Prostate gland (tissue), 2 donors: ENCODE measurements around the gene PGM1. TPM values are rescaled to one million over a fixed set of nuclear protein-coding genes. Genes with fewer than 3 reads are reported as not detected.

ENCODE experiments used
- DNase-seq: peaks from one replicate; pipeline ENCODE4 v3.0.0-alpha.2; 2019; ENCODE audit warnings: low spot score
- H3K27ac ChIP-seq, 2 donors: fragments of 200-600 bp; sonication (generic); 2 replicates each; pipeline ENCODE4 v1.5.1; 2017 to 2019
- H3K27me3 ChIP-seq: fragments of 200-600 bp; sonication (generic); replicated peaks from 2 replicates; pipeline ENCODE4 v1.5.1; 2019; ENCODE audit not compliant: insufficient read depth
- H3K36me3 ChIP-seq, 2 donors: fragments of 200-600 bp; sonication (generic); 1 replicate in 1 of 2; 2 replicates in 1 of 2; pipeline versions ENCODE4 v1.5.1 to v1.8.1; 2017 to 2019
- H3K4me1 ChIP-seq: fragments of 200-600 bp; sonication (generic); replicated peaks from 2 replicates; pipeline ENCODE4 v1.5.1; 2019
- H3K4me3 ChIP-seq, 2 donors: fragments of 200-600 bp; sonication (generic); 2 replicates each; pipeline ENCODE4 v1.5.1; 2017 to 2019
- H3K9me3 ChIP-seq: fragments of 200-600 bp; sonication (generic); 2 replicates; pipeline ENCODE4 v1.5.1; 2017
- CTCF ChIP-seq, 4 experiments: fragments of 200-600 bp in 2 of 4; fragments of 450-650 bp in 2 of 4; sonication (generic) in 2 of 4; IDR thresholded peaks; 1 replicate in 3 of 4; 2 replicates in 1 of 4; pipeline ENCODE4 v1.5.1; 2016 to 2019; ENCODE audit warnings: antibody characterized with exemption in 4 of 4, mild to moderate bottlenecking in 2 of 4, moderate library complexity in 2 of 4
- POLR2A ChIP-seq: fragments of 450-650 bp; IDR thresholded peaks from one replicate; pipeline ENCODE4 v1.6.1; 2016; ENCODE audit warnings: antibody characterized with exemption, mild to moderate bottlenecking
- POLR2AphosphoS5 ChIP-seq: sonication (generic); formaldehyde crosslinking; IDR thresholded peaks from one replicate; pipeline ENCODE4 v1.6.1; 2017; ENCODE audit warnings: antibody characterized with exemption
- WGBS: methylation state at CpG from one replicate; pipeline ENCODE4 v1.1.5; 2018; 5-methylcytosine and 5-hydroxymethylcytosine counted together
- intact Hi-C: fragments of 100-400 bp; cut with DNase I; formaldehyde crosslinking; loops from one replicate; pipeline ENCODE4 v1.14.2; 2022
- total RNA-seq, 2 donors: library from RNA; depleted of rRNA; stranded (reverse); fragments of >200 nt; gene quantifications; one replicate each; pipeline ENCODE4 v1.1.0, GENCODE V29; 2016

Gene PGM1
- total RNA-seq, 2 donors from 2014 or later, result 49.5 to 54.7 TPM

DNA sequence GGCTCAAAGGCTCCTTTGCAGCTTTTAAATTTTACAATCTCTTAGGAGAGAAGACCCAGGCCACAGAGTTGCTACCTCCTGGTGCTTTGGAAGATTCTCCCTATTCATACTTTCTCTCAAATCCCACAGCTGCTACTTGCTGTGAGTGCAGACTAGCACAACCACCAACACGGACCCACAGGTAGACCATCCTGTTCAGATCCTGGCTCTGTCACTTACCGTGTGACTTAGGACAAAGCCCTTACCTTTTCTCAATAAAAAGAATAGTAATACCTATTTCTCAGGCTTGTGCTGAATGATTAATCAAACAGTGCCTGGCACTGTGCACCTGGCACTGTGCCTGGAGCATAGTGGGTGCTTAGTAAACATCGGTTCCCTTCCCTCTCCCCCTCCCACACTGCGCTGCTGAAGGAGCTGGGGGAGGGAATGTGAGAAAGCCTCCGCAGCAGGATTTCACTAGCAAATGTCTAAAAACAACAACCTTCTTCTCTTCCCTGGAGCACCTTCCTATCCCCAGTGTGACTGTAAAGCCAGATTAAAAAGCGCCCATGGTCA is 81.7 kb downstream of the PGM1 start:
- TF ChIP-seq POLR2A (no peak), CTCF (IDR thresholded peaks at IDR 0.05) (no peak), POLR2AphosphoS5 (no peak)
- intact Hi-C loops, result loop anchor here (5.0 kb wide), 3 partner anchors 237 to 567 kb away; no protein-coding TSS in a partner anchor
- peak overlapping the region in 1 of 2 donors; percentile 53 for H3K27ac ChIP-seq
- no peaks in the 10 kb centered on the region for H3K27me3 ChIP-seq
- H3K4me1 ChIP-seq, result no peaks in the 10 kb centered on the region
- no peak overlapping the region for H3K4me3 ChIP-seq
- H3K36me3 ChIP-seq, result no peaks in the 10 kb centered on the region
- H3K9me3 ChIP-seq, result no peaks in the 10 kb centered on the region
- DNase-seq, result no peak
- 41% methylated on average over 6 of the region's 6 CpGs for WGBS

DNA sequence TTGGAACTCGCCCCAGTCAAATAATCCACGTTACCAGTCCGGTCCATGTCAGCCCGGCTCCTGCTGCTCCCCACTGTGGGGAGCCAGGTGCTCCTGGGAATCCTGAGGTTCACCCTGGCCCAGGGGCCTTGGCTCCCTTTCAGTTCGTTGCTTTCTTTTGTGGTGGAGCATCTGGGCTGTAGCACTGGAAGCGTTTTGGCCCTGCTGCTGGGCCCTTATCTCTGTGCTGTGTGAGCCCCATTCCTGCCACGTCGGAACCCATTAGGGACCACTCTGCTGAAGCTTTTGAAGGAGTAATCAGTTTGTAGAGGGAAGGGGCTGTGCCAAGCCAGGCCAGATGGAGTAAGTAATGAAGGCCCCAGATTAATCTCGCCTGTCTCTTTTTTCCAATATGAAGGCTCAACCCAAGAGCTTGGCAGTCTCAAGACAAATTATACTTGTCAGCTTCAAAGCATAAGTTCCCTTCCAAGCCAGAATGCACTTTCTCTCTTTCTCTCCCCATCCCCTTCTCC is 82.3 kb downstream of the PGM1 start:
- Histone ChIP-seq H3K4me3 (no peak overlapping the region), H3K36me3 (no peaks in the 10 kb centered on the region), H3K27me3 (no peaks in the 10 kb centered on the region), H3K27ac (peak overlapping the region in 1 of 2 donors; percentile 53), H3K4me1 (no peaks in the 10 kb centered on the region), H3K9me3 (no peaks in the 10 kb centered on the region)
- intact Hi-C loops, result loop anchor here (5.0 kb wide), 2 partner anchors 237 to 462 kb away; no protein-coding TSS in a partner anchor
- TF ChIP-seq CTCF (IDR thresholded peaks at IDR 0.05) (no peak), POLR2AphosphoS5 (no peak), POLR2A (no peak)
- 43% methylated on average over 9 of the region's 9 CpGs for WGBS
- DNase-seq, result no peak

DNA sequence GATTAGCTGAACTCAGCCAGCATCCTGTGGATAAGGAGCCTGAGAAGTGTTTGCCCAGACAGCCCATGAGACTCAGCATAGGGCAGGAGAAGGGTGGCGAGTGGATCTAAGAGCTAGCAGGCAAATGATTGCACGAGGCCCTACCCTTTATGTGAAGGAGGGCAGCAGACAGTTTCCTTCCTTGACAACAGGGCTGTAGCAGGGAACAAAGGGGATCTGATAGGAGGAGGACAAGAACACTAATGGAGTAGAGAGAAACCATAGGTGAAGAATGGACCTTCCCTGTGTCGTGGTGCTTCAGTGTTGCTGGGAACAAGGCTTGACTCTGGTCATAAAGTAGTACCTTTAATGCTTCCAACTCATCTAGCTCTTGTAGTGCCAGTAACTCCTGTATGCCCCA is 84.3 kb downstream of the PGM1 start:
- H3K27ac ChIP-seq, result no peak overlapping the region
- DNase-seq, result no peak
- no peaks in the 10 kb centered on the region for H3K36me3 ChIP-seq
- TF ChIP-seq CTCF (IDR thresholded peaks at IDR 0.05), result no peak
- TF ChIP-seq POLR2AphosphoS5, result no peak
- TF ChIP-seq POLR2A, result no peak
- H3K4me3 ChIP-seq, result no peak overlapping the region
- WGBS, result 92% methylated on average over 3 of the region's 3 CpGs
- intact Hi-C loops, result loop anchor here (5.0 kb wide), 2 partner anchors 235 to 460 kb away; no protein-coding TSS in a partner anchor
- H3K9me3 ChIP-seq, result no peaks in the 10 kb centered on the region
- H3K27me3 ChIP-seq, result no peaks in the 10 kb centered on the region
- no peaks in the 10 kb centered on the region for H3K4me1 ChIP-seq

DNA sequence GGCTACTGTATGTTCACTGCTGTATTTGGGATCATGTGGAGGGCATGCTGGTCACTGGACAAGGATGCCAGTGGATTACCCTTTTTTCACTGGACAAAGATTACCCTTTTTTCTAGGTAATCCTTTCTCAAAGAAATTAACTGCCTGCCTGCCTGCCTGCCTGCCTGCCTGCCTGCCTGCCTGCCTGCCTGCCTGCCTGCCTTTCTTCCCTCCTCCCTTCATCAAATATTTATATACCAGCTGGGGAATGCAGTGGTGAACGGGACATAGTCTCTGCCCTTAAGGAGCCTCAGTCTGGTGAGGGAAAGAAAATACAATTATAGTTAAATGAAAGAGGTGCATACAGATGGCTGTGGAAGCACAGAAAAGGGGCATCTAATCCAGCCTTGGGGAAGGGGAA is 85.0 kb downstream of the PGM1 start:
- H3K27me3 ChIP-seq, result no peaks in the 10 kb centered on the region
- 63% methylated on average over 1 of the region's 1 CpG for WGBS
- intact Hi-C loops, result loop anchor here (5.0 kb wide), 2 partner anchors 234 to 459 kb away; no protein-coding TSS in a partner anchor

More for the DNA sequence above, 85.0 kb downstream of the PGM1 start:
- no peak for DNase-seq
- Histone ChIP-seq H3K36me3 (no peaks in the 10 kb centered on the region), H3K4me3 (no peak overlapping the region), H3K9me3 (no peaks in the 10 kb centered on the region), H3K4me1 (no peaks in the 10 kb centered on the region), H3K27ac (no peak overlapping the region)
- TF ChIP-seq POLR2AphosphoS5 (no peak), POLR2A (no peak), CTCF (IDR thresholded peaks at IDR 0.05) (no peak)
